ENCODE data around the gene AGFG1. TPM values are rescaled to one million over a fixed set of nuclear protein-coding genes. Genes with fewer than 3 reads are reported as not detected.

AGFG1 gene
- polyA plus RNA-seq, result 10.1 TPM

DNA sequence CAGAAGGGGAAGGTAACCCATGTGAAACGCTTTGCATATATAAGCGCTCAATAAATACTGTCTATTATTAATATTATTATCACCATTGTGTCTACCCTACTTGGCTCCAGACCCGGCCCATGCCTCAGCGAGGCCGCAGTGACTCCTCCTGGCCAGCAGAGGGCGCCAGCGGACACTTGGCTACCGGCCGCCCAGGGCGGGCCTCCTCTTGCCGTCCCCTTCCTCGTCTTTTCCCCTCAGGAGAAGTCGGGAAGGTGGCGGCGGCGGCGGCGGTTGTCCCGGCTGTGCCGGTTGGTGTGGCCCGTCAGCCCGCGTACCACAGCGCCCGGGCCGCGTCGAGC is at the start of gene AGFG1:
Gene AGFG1 (plus strand): TSS at position 233 of the 341 bp plus-strand sequence. CDS start 266 bp downstream, outside the sequence.
- no peaks in the 10 kb centered on the region for H3K27me3 Mint-ChIP-seq
- H3K4me3 Mint-ChIP-seq, result peak within 1 kb of the TSS; percentile 85 to 95 (median 90)
- H3K4me1 Mint-ChIP-seq, result peaks cover 24 to 33% (median 30%) of the 10 kb centered on the region in 3 donors
- peak within 1 kb of the TSS; percentile 53 to 84 (median 68) for H3K27ac Mint-ChIP-seq
- H3K9me3 Mint-ChIP-seq, result no peaks in the 10 kb centered on the region
- peaks cover 2% of the 10 kb centered on the region for H3K36me3 Mint-ChIP-seq

DNA sequence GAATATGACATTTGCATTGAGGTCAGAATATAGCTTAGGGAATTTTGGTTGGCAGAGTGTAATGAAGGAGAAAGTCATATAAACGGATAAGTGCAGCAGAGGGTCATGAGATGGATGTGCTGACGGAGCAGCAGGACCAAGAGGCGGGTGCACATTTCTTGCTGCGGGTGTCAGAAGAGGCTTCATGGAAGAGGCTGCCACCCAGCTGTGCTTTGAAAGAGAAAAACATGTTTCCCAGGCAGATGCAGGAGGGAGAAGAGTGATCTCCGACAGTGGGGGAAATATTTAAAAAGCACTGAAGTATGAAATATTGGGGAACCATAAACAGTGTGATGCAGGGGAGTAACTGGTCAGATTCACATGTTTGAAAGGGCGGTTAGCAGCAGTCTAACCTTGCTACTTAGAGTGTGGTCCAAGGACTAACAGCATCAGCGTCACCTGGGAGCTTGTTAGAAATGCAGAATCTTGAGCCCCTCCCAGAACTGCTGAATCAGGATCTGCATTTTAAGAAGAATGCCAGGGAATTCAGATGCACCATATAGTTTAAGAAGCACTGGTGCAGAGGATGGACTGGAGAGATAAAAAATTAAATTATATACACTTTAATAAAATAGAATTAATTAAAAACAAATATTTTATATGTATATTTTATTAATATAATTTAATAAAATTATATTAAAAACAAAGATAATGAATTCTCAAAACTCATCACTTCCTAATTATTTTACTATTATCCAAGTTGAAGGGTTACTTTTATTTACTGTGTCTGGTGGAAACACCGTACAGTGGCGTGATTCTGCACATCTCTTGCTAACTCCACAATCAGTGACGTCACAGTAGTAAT is 48.1 kb upstream of the AGFG1 start:
- Mint-ChIP-seq H3K4me3 (no peak overlapping the region), H3K36me3 (no peaks in the 10 kb centered on the region), H3K27me3 (no peaks in the 10 kb centered on the region), H3K9me3 (no peaks in the 10 kb centered on the region), H3K4me1 (peaks cover 0 to 3% (median 0%) of the 10 kb centered on the region in 3 donors), H3K27ac (peak overlapping the region in 1 of 3 donors; percentile 31)

DNA sequence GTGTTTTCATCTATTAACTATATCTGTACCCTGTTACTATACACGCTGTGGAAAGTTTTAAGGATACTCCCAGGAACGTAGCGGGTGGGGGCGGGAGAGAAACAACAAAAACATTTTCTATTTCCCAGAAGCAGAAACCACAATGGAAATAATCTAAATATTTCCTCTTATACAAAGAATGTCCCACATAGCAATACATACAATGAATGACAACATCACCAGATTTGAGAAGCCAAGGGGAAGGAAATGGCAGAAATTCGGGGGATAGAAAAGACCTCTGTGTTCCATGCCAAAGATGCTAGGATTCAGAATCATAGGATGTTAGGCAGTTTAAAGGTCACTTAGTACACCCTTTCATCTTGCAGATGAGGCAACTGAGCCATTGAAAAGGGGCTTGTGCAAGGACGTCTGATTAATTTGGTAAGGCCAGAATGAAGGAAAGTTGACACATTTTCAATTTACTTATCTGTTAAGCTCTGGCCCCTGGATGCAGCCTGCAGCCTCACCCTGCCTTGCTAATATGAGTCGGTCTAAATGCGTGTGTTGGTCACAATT is 43.1 kb upstream of the AGFG1 start:
- no peak overlapping the region for H3K27ac Mint-ChIP-seq
- peaks cover 0 to 11% (median 7%) of the 10 kb centered on the region in 3 donors for H3K9me3 Mint-ChIP-seq
- no peak overlapping the region for H3K4me3 Mint-ChIP-seq
- H3K27me3 Mint-ChIP-seq, result peaks cover 3% of the 10 kb centered on the region
- no peaks in the 10 kb centered on the region for H3K4me1 Mint-ChIP-seq
- H3K36me3 Mint-ChIP-seq, result peaks cover 5% of the 10 kb centered on the region

- H3K27me3 Mint-ChIP-seq, result peaks cover 3% of the 10 kb centered on the region
- peaks cover 0 to 11% (median 10%) of the 10 kb centered on the region in 3 donors for H3K9me3 Mint-ChIP-seq
- H3K27ac Mint-ChIP-seq, result peak overlapping the region in 1 of 3 donors; percentile 39
- no peaks in the 10 kb centered on the region for H3K4me1 Mint-ChIP-seq
- no peak overlapping the region for H3K4me3 Mint-ChIP-seq
- peaks cover 5% of the 10 kb centered on the region for H3K36me3 Mint-ChIP-seq
These were observed 41.3 kb upstream of the AGFG1 start for GRCh38 chr2:227430639-227431038.

DNA sequence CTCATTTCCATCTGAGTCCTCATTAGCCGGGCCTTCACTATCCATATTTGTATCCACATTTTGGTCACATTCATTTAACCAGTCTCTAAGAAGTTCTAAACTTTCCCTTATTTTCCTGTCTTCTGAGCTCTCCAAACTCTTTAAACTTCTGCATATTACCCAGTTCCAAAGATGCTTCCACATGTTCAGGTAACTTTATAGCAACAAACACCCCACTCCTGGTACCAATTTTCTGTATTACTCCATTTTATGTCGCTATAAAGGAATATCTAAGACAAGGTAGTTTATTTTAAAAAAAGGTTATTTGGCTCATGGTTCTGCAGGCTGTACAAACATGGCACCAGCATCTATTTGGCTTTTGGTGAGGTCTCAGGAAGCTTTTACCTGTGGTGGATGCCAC is 38.8 kb upstream of the AGFG1 start:
- Mint-ChIP-seq H3K27ac (no peak overlapping the region), H3K9me3 (peaks cover 0 to 11% (median 10%) of the 10 kb centered on the region in 3 donors), H3K4me3 (peak overlapping the region in 1 of 4 donors; percentile 57), H3K36me3 (peaks cover 5% of the 10 kb centered on the region), H3K4me1 (no peaks in the 10 kb centered on the region), H3K27me3 (peaks cover 3% of the 10 kb centered on the region)

DNA sequence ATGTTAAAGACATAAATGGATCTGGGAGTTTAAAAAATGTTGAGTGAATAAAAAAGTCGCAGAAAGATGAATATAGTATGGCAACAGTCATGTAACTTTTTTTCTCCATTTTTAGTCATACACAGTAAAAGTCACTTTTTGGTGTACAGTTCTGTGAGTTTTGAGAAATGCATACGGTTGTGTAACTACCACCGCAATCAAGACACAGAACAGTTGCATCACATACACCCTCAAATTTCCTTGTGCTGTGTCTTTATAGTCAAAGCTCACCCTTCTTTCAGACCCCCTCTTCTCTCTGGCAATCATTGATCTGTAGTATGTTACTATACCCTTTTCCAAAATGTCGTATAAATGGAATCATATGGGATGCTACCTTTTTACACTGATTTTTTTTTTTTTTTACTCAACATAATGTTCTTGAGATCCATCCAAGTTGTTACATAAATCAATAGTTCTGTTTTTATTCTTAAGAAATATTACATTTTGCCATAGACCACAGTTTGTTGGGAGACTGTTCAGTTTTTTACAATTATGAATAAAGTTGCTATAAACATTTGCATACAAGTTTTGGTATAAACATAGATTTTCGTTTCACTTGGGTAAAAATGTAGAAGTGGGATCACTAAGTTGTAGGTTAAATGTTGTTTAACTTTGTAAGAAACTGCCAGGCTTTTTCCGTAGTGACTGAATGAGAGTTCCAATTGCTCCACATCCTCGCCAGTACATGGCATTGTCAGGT is 35.4 kb upstream of the AGFG1 start:
- H3K4me3 Mint-ChIP-seq, result no peak overlapping the region

GRCh38 chr2:227439214-227439613 is 32.7 kb upstream of the AGFG1 start:
- H3K4me1 Mint-ChIP-seq, result no peaks in the 10 kb centered on the region
- H3K4me3 Mint-ChIP-seq, result no peak overlapping the region
- H3K27me3 Mint-ChIP-seq, result no peaks in the 10 kb centered on the region
- H3K36me3 Mint-ChIP-seq, result no peaks in the 10 kb centered on the region
- no peak overlapping the region for H3K27ac Mint-ChIP-seq
- peaks cover 0 to 3% (median 0%) of the 10 kb centered on the region in 3 donors for H3K9me3 Mint-ChIP-seq

More for the DNA sequence above, 35.4 kb upstream of the AGFG1 start:
- H3K27ac Mint-ChIP-seq, result no peak overlapping the region
- H3K36me3 Mint-ChIP-seq, result peaks cover 5% of the 10 kb centered on the region
- no peaks in the 10 kb centered on the region for H3K4me1 Mint-ChIP-seq
- H3K27me3 Mint-ChIP-seq, result no peaks in the 10 kb centered on the region
- H3K9me3 Mint-ChIP-seq, result peaks cover 0 to 11% (median 10%) of the 10 kb centered on the region in 3 donors

DNA sequence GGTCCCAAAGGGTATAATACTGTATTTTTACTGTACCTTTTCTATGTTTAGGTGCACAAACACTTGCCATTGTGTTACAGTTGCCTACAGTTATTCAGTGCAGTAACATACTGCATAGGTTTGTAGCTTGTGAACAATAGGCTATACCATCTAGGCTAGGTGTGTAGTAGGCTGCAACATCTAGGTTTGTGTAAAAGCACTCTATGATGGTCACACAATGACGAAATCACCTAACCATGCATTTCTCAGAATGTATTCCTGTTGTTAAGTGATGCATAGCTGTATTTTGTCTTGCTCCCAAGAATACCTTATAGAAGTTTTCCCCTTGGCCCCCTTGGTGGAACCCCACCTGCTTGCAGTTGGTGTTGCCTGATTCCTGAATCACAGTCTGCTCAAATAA is 29.3 kb upstream of the AGFG1 start:
- Mint-ChIP-seq H3K4me1 (no peaks in the 10 kb centered on the region), H3K36me3 (no peaks in the 10 kb centered on the region), H3K9me3 (no peaks in the 10 kb centered on the region), H3K27ac (no peak overlapping the region), H3K27me3 (no peaks in the 10 kb centered on the region), H3K4me3 (no peak overlapping the region)

GRCh38 chr2:227443889-227444568 is 27.9 kb upstream of the AGFG1 start:
- Mint-ChIP-seq H3K4me1 (no peaks in the 10 kb centered on the region), H3K27me3 (no peaks in the 10 kb centered on the region), H3K27ac (no peak overlapping the region), H3K4me3 (no peak overlapping the region), H3K36me3 (no peaks in the 10 kb centered on the region), H3K9me3 (no peaks in the 10 kb centered on the region)

DNA sequence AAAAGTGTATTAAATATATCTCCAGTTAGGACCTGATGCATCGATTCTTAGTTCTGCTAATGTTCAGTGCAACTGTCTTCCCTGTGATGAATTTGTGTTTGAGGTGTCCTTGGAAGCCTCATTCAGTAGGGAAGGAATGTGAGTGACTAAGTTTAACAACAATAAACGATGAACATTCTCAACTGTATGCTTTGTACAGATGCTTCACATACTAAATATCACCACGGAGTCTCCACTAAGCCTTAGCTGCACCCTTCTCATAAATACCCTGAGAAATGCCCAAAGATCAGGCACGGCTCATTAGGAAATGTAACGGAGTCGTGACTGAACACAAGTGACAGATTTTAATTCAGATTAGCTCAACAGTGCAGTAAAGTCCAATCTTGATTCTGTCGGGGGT is 24.4 kb upstream of the AGFG1 start:
- Mint-ChIP-seq H3K4me3 (no peak overlapping the region), H3K27ac (no peak overlapping the region), H3K4me1 (peaks cover 8 to 10% (median 9%) of the 10 kb centered on the region in 3 donors), H3K27me3 (no peaks in the 10 kb centered on the region), H3K36me3 (no peaks in the 10 kb centered on the region), H3K9me3 (no peaks in the 10 kb centered on the region)

DNA sequence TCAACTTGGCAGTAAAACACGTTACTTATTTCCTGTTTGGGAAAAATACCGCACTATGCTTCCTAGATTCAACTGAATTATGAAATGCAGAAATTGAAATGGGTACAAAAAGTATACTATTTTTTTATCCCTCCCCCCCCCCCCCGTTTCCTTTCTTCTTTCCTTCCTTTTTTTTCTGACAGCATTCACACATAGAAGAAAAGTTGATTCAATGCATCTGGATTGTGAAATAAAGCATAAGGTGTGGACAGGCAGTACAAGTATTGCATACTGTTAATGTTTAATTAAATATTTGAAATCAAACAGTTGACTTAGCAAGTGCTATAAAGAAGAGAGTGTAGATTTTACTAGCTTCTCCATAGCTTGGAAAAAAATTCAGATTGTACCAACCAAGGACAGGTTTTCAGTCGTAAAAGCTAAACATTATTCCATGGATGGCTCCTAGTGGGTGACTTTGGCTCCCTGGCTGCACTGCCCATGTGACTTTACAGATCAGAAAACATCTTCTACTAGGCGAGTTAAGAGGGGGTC is 21.6 kb upstream of the AGFG1 start:
- Mint-ChIP-seq H3K36me3 (no peaks in the 10 kb centered on the region), H3K4me1 (peaks cover 8 to 17% (median 12%) of the 10 kb centered on the region in 3 donors), H3K27me3 (no peaks in the 10 kb centered on the region), H3K4me3 (no peak overlapping the region), H3K9me3 (no peaks in the 10 kb centered on the region), H3K27ac (no peak overlapping the region)

GRCh38 chr2:227450926-227451654 is 20.9 kb upstream of the AGFG1 start:
- H3K27me3 Mint-ChIP-seq, result no peaks in the 10 kb centered on the region
- H3K27ac Mint-ChIP-seq, result no peak overlapping the region
- H3K4me1 Mint-ChIP-seq, result peaks cover 8 to 17% (median 12%) of the 10 kb centered on the region in 3 donors

DNA sequence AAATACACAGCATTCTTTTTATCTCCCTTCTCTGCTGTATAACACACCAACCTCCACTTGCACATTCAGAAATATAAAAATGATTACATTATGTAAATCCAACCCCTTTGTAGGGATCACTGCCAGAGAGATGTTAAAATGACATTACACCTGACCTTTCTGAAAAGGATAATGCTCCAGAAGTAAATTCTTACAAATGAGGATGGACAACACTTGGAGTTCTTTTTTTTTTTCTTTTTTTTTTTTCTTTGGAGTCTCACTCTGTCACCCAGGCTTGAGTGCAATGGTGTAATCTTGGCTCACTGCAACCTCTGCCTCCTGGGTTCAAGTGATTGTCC is 20.3 kb upstream of the AGFG1 start:
- Mint-ChIP-seq H3K27ac (no peak overlapping the region), H3K4me1 (peaks cover 8 to 17% (median 12%) of the 10 kb centered on the region in 3 donors), H3K9me3 (no peaks in the 10 kb centered on the region), H3K4me3 (no peak overlapping the region), H3K27me3 (peaks cover under 1% of the 10 kb centered on the region), H3K36me3 (no peaks in the 10 kb centered on the region)

More at GRCh38 chr2:227450926-227451654, 20.9 kb upstream of the AGFG1 start:
- Mint-ChIP-seq H3K4me3 (peak overlapping the region in 2 of 4 donors; percentile 46 to 78), H3K9me3 (no peaks in the 10 kb centered on the region), H3K36me3 (no peaks in the 10 kb centered on the region)

GRCh38 chr2:227453810-227454209 is 18.1 kb upstream of the AGFG1 start:
- H3K4me1 Mint-ChIP-seq, result peaks cover 13 to 24% (median 16%) of the 10 kb centered on the region in 3 donors
- H3K9me3 Mint-ChIP-seq, result no peaks in the 10 kb centered on the region
- peaks cover 2% of the 10 kb centered on the region for H3K27me3 Mint-ChIP-seq
- H3K27ac Mint-ChIP-seq, result no peak overlapping the region
- H3K36me3 Mint-ChIP-seq, result no peaks in the 10 kb centered on the region
- H3K4me3 Mint-ChIP-seq, result no peak overlapping the region
